ENCODE data around the gene SLCO1B1.

The SLCO1B1 gene

DNA sequence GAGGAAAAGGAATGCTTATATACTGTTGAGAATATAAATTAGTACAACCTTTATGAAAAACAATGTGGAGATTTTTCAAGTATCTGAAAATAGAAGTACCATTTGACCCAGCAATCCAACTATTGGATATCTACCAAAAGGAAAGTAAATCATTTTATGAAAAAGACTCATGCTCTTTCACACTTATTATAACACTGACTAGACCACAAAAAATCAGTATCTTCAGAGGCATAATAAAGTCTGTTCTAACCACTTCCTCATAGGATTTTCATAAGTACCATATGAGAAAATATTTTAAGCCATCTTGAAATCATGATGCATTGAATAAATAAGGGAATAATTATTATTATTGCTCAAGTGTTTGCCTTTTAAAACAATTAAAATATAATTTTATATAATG, 90.8 kb downstream of the SLCO1B1 start:
- DNase-seq = no peak

DNA sequence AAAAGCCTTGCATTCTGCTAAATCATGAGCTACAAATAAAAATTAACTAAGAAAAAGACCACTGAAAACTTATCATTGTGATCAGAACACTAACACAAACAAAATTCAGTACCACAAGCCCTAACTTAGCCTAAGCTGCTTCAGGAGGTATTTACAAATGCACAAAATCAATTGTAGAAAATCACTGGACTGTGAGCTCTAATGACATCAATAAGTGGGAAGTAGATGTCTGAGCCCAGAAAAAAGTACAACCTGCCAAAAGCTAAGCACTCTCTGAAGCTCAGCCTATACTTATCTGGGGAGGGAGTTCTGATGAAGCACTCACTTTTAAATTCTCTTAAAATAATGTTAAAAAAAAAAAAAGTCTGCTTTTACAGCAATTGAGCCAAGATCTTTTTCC, 92.9 kb downstream of the SLCO1B1 start:
- DNase-seq = no peak

DNA sequence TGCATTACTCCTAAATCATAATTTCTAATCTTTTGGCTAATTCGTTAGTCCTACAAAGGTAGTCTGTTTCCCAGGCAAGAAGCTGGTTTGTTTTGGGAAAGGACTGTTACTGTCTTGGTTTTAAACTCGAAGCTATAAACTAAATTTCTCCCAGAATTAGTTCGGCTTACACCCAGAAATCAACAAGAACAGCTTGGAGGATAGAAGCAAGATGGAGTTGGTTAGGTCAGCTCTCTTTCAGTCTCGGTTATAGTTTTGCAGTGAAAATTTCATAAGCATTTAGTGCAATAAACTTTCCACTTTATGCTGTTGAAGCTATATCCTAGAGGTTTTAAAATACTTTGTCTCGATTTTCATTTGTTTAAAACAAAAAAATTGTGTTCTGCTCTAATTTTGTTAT, 103.4 kb downstream of the SLCO1B1 start:
- DNase-seq = no peak

DNA sequence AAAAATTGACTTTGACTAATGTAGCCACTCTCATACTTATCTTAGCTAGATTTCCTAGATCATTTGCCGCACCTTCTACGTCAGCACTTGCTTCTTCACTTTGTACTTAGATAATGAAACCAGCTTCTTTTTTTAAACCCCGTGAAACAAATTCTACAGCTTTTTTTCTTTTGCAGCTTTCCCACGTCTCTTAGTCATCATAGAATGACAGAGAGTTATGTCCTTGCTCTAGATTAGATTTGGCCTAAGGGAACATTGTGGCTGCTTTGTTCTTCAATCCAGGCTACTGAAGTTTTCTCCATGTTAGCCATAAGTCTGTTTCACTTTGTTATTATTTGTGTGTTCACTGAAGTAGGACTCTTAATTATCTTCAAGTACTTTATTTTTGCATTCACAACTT, 108.9 kb downstream of the SLCO1B1 start:
- DNase-seq = no peak

DNA sequence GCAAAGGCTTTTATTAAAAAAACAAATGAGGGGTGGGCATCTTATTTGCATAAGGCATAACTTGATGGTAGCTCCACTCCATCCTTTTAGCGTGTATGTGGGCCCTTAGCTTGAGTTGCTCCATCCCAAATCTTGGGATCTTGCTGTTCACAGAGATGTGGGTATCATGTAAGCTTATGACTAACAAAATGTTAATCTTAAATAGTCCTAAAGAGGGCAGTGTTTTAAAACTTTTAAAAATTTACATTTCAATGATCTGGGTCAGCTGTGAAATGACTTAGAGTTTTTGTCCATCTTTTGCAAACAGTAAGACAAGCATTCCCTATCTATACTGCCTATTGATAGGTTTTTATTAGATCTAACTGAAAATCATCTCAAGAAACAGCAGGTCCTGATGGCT, 117.7 kb downstream of the SLCO1B1 start:
- no peak for DNase-seq

DNA sequence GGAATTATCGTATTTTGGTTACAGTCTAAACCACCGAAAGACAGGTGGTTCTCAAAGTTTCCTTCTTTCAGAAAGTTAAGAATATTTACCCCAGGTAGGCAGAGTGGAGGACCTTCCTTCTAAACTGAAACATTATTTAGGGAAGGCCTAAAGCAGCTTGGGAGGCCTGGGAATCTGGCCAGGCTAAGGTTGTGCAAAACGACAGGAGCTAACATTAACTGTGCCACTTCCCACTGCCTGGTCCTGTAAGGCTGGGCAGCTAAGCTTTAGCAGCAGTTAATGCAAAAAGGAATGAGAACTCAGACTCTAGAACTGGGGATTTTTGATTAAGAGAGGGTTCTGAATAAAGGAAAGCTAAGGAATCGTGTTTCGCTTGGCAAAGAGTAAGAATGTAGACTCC, 121.1 kb downstream of the SLCO1B1 start:
- no peak for DNase-seq

- no peak for DNase-seq
Measured at GRCh38 chr12:21257172-21257571, 126.2 kb downstream of the SLCO1B1 start.

- DNase-seq = no peak
Measured at GRCh38 chr12:21264232-21264631, 133.2 kb downstream of the SLCO1B1 start.

DNA sequence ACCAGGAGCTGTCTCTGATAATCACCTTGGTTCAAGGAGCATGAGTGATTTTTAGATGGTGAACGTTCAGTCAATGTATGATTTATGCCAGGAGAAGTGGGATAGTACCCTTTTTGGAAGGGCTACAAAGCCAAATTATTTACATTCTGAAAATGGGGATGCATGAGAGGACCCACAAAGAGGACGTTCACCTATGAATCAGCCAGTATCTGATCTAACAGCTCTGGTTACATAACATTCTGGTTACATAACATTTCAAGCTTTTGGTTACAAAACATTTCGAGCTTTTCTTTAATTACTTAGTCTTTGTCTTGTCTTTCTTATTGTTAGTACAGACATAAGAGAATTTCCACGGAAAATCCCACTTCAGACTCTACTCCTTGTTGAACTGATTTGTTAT, 134.9 kb downstream of the SLCO1B1 start:
- DNase-seq = no peak

- no peak for DNase-seq
Measured at GRCh38 chr12:21276826-21277225, 145.8 kb downstream of the SLCO1B1 start.
